ENCODE results near the gene NFX1.

NFX1 gene

GRCh38 chr9:33403941-33404787 is 113.8 kb downstream of the NFX1 start:
- ChIA-PET CTCF (interaction anchor here (0.6 to 5.3 kb wide), 19 partner anchors 8 to 652 kb away, joined by 3 to 58 read pairs (median 5); partner anchors contain the start of genes AQP3 and NOL6), POLR2A (no interaction called here)
- DNase-seq (ENCODE audit: extremely low spot score): no peak
- TF ChIP-seq CTCF (IDR thresholded peaks at IDR 0.05; ENCODE audit: control extremely low read depth, extremely low read depth, low read depth, missing control alignments): no peak

GRCh38 chr9:33404788-33405362 is 114.6 kb downstream of the NFX1 start:
- POLR2A ChIA-PET: no interaction called here
- CTCF ChIA-PET: interaction anchor here (0.6 to 5.3 kb wide), 6 partner anchors 10 to 651 kb away, joined by 3 to 58 read pairs (median 16); no protein-coding TSS in a partner anchor
- TF ChIP-seq CTCF (IDR thresholded peaks at IDR 0.05; ENCODE audit: control extremely low read depth, extremely low read depth, low read depth, missing control alignments): no peak
- no peak for DNase-seq (ENCODE audit: extremely low spot score)

GRCh38 chr9:33407061-33407460 is 116.7 kb downstream of the NFX1 start:
- ChIA-PET POLR2A (no interaction called here), CTCF (interaction anchor here (1.4 kb wide), 1 partner anchor 8 kb away, joined by 6 read pairs; no protein-coding TSS in a partner anchor)
- no peak for DNase-seq (ENCODE audit: extremely low spot score)
- no peak for TF ChIP-seq CTCF (IDR thresholded peaks at IDR 0.05; ENCODE audit: control extremely low read depth, extremely low read depth, low read depth, missing control alignments)

- no peak for DNase-seq (ENCODE audit: extremely low spot score)
- no peak for TF ChIP-seq CTCF (IDR thresholded peaks at IDR 0.05; ENCODE audit: control extremely low read depth, extremely low read depth, low read depth, missing control alignments)
- POLR2A ChIA-PET: no interaction called here
- CTCF ChIA-PET: interaction anchor here (1.3 to 1.4 kb wide), 2 partner anchors 7 to 42 kb away, joined by 3 to 6 read pairs; no protein-coding TSS in a partner anchor
Measured at GRCh38 chr9:33408087-33408486, 117.8 kb downstream of the NFX1 start.

GRCh38 chr9:33414268-33414667 is 124.0 kb downstream of the NFX1 start:
- ChIA-PET POLR2A (no interaction called here), CTCF (interaction anchor here (0.9 to 4.6 kb wide), 14 partner anchors 11 to 131 kb away, joined by 3 to 25 read pairs (median 12); partner anchors contain the start of genes AQP3 and AQP7)
- DNase-seq (ENCODE audit: extremely low spot score): no peak
- TF ChIP-seq CTCF (IDR thresholded peaks at IDR 0.05; ENCODE audit: control extremely low read depth, extremely low read depth, low read depth, missing control alignments): no peak

GRCh38 chr9:33414889-33415500 is 124.7 kb downstream of the NFX1 start:
- TF ChIP-seq CTCF (IDR thresholded peaks at IDR 0.05; ENCODE audit: control extremely low read depth, extremely low read depth, low read depth, missing control alignments): no peak
- no peak for DNase-seq (ENCODE audit: extremely low spot score)
- POLR2A ChIA-PET: no interaction called here
- CTCF ChIA-PET: interaction anchor here (0.6 to 4.6 kb wide), 34 partner anchors 8 to 307 kb away, joined by 3 to 25 read pairs (median 5); partner anchors contain the start of genes AQP3, AQP7 and NOL6
